Measurements from ENCODE around the gene ARSG.

The ARSG gene

GRCh38 chr17:68456339-68457167 is 165.3 kb downstream of the ARSG start:
- DNase-seq = no peak

- DNase-seq = no peak
Observed at GRCh38 chr17:68457168-68457538, 165.9 kb downstream of the ARSG start, which contains the start of gene WIPI1. TSS of gene WIPI1 (minus strand) at chr17:68457496. CDS start at chr17:68457421, 75 bp downstream.

- peak; percentile 97 for DNase-seq
Observed at GRCh38 chr17:68457539-68458259, 166.4 kb downstream of the ARSG start.

- no peak for DNase-seq
Observed at GRCh38 chr17:68458260-68459036, 167.2 kb downstream of the ARSG start.

GRCh38 chr17:68459037-68459639 is 167.8 kb downstream of the ARSG start:
- DNase-seq = no peak

- no peak for DNase-seq
Observed at GRCh38 chr17:68460146-68460545, 168.9 kb downstream of the ARSG start.

- peak; percentile 72 for DNase-seq
Observed at GRCh38 chr17:68460715-68461114, 169.4 kb downstream of the ARSG start.

GRCh38 chr17:68461122-68461539 is 169.8 kb downstream of the ARSG start:
- no peak for DNase-seq

GRCh38 chr17:68461589-68461988 is 170.3 kb downstream of the ARSG start:
- DNase-seq = no peak

GRCh38 chr17:68462381-68463210 is 171.3 kb downstream of the ARSG start:
- peak; percentile 84 for DNase-seq

- DNase-seq = no peak
Observed at GRCh38 chr17:68463211-68464019, 172.1 kb downstream of the ARSG start.

- no peak for DNase-seq
Observed at GRCh38 chr17:68468334-68468733, 177.0 kb downstream of the ARSG start.

- DNase-seq = no peak
Observed at GRCh38 chr17:68468788-68469187, 177.5 kb downstream of the ARSG start.
